ENCODE data around the gene ANO7.

ANO7 gene

GRCh38 chr2:241273210-241274020, 84.9 kb downstream of the ANO7 start:
- DNase-seq (ENCODE audit: low read depth), result no peak

- no peak for DNase-seq (ENCODE audit: low read depth)
Measured at GRCh38 chr2:241274127-241274526, 85.7 kb downstream of the ANO7 start.
